ENCODE data around the gene GALNS.

DNA sequence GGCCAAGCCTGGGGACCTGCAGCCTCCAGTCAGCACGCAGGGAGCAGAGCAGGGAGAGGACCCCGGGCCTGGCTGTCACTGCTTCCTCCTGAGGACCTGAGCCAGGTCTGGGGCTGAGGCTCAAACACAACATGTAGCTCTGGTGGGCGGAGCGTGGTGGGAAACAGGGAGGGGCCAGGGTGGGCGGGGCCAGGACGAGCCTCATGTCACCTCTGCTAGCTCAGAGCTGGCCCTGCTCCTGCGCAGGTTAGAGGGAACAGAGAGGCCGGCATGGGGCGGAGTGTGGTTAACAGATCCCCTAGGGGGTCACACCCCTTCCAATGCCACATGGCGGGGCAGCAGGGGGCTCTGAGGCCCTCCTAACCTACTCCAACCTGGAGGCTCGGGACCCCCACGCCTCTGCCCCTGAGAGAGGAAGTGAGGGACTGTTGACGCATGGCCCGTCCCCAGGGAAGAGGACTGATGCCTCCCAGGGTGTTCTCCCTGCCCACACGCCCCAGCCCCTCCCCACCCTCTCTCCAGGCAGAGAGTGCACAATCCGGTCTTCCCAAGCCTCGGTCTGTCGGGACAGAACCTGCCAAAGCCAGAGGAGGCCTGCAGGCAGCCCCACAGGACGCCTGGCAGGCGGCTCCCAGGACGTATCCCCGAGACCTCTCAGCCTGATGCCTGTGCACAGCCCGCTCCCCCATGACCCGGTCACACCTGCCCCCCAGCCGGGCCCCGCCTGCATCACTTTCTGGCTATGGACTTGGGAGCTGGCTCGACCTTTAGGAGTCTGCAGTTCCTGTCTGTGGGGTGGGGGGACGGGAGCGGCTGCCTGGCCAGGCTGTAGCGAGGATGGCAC, 86.9 kb downstream of the GALNS start:
- TF ChIP-seq, protein P1, sequence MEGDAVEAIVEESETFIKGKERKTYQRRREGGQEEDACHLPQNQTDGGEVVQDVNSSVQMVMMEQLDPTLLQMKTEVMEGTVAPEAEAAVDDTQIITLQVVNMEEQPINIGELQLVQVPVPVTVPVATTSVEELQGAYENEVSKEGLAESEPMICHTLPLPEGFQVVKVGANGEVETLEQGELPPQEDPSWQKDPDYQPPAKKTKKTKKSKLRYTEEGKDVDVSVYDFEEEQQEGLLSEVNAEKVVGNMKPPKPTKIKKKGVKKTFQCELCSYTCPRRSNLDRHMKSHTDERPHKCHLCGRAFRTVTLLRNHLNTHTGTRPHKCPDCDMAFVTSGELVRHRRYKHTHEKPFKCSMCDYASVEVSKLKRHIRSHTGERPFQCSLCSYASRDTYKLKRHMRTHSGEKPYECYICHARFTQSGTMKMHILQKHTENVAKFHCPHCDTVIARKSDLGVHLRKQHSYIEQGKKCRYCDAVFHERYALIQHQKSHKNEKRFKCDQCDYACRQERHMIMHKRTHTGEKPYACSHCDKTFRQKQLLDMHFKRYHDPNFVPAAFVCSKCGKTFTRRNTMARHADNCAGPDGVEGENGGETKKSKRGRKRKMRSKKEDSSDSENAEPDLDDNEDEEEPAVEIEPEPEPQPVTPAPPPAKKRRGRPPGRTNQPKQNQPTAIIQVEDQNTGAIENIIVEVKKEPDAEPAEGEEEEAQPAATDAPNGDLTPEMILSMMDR (IDR thresholded peaks at IDR 0.05; ENCODE audit: insufficient read depth, low read length, poor library complexity, severe bottlenecking), result no peak
- TF ChIP-seq EZH2phosphoT487 (conservative IDR thresholded peaks at IDR 0.05; ENCODE audit: low read length), result no peak

All from SU-DHL-6 (cell line).